ENCODE measurements around the gene CDCA5. TPM values are rescaled to one million over a fixed set of nuclear protein-coding genes. Genes with fewer than 3 reads are reported as not detected.
A peak's percentile ranks its signal among the peaks of the same experiment; 100 is the strongest.

The CDCA5 gene
- total and polyA plus RNA-seq, 2 experiments from 2014 or later, result 6.4 to 7.9 TPM

DNA sequence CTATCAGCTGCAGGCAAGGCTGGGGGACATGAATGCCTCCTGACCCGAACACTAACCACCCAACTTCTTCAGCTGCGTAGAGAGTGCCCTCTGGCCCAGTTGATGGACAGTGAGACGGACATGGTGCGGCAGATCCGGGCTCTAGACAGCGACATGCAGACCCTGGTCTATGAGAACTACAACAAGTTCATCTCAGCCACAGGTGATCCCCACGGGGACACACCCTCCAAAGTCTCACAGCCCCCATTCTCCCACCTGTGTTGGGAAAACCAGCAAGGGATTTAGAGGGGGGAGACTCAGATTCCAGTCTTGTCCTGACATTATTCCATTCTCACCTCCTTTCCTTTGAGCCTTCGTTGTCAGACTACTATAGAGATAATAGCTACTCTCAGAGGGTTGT is 13.1 kb upstream of the CDCA5 start:
- 56% methylated on average over 8 of the region's 8 CpGs for WGBS (ENCODE audit: low lambda C conversion rate, missing lambda C conversion rate)
- no peak for DNase-seq (ENCODE audit: low spot score)
- H3K27me3 ChIP-seq, result no peaks in the 10 kb centered on the region
- peaks cover 33% of the 10 kb centered on the region for H3K79me2 ChIP-seq
- H3K4me3 ChIP-seq, result peak overlapping the region; percentile 78
- peaks cover 13% of the 10 kb centered on the region for H3K4me1 ChIP-seq (ENCODE audit: insufficient read depth)
- H3K9me3 ChIP-seq (ENCODE audit: low read depth), result no peaks in the 10 kb centered on the region
- H4K20me1 ChIP-seq (ENCODE audit: insufficient read depth, poor library complexity, severe bottlenecking), result no peaks in the 10 kb centered on the region
- no peak overlapping the region for H2AFZ ChIP-seq
- peak overlapping the region; percentile 97 for H3K27ac ChIP-seq
- H3K9me2 ChIP-seq (replicated peaks; ENCODE audit: insufficient read depth), result no peaks in the 10 kb centered on the region
- TF ChIP-seq EZH2phosphoT487 (IDR thresholded peaks at IDR 0.05; ENCODE audit: low read depth, severe bottlenecking, unreplicated experiment) (no peak), EZH2 (IDR thresholded peaks at IDR 0.05; ENCODE audit: borderline replicate concordance) (no peak)
- TF ChIP-seq, protein P1, sequence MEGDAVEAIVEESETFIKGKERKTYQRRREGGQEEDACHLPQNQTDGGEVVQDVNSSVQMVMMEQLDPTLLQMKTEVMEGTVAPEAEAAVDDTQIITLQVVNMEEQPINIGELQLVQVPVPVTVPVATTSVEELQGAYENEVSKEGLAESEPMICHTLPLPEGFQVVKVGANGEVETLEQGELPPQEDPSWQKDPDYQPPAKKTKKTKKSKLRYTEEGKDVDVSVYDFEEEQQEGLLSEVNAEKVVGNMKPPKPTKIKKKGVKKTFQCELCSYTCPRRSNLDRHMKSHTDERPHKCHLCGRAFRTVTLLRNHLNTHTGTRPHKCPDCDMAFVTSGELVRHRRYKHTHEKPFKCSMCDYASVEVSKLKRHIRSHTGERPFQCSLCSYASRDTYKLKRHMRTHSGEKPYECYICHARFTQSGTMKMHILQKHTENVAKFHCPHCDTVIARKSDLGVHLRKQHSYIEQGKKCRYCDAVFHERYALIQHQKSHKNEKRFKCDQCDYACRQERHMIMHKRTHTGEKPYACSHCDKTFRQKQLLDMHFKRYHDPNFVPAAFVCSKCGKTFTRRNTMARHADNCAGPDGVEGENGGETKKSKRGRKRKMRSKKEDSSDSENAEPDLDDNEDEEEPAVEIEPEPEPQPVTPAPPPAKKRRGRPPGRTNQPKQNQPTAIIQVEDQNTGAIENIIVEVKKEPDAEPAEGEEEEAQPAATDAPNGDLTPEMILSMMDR (IDR thresholded peaks at IDR 0.05; ENCODE audit: poor library complexity), result no peak
- peak overlapping the region; percentile 82 for H3K4me2 ChIP-seq
- H3K36me3 ChIP-seq (replicated peaks; ENCODE audit: insufficient read depth, low read depth), result no peaks in the 10 kb centered on the region

DNA sequence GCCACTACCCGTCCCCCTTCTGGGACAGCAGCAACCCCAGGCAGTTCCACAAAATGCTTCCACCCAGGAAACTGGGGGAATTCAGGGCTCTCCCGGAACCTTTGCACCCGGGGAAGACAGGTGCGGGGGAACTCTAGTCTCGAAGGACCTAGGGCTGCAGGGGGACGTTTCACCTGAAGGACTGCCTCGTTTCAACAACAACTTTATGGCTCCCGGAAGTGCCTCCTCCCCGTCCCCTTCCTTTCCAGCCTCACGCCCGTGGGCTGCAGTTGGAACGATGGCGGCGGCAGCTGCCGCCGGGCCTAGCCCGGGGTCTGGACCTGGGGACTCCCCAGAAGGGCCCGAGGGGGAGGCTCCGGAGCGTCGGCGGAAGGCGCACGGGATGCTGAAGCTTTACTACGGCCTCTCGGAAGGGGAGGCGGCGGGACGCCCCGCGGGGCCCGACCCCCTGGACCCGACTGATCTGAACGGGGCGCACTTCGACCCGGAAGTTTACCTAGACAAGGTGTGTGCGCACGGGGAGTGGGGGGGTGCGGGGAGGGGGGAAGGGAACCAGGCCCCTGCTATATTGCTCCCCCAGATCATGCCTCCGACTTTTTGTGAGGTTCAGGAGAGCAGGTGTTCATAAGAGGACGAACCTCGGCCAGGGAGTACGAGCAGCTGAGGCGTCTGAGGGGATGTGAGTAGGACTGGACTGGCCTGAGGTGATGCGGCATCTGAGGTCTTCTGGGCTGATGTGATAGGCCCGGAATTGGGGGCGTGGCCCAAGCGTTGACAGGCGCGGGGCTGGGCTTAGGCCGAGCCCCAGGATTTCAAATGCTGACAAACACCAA is 12.3 kb upstream of the CDCA5 start, which contains the start of gene VPS51:
Gene VPS51 (plus strand): TSS at position 241 of the 833 bp plus-strand sequence. CDS start 37 bp downstream, at position 278.
- peaks cover 30% of the 10 kb centered on the region for H3K79me2 ChIP-seq
- H3K4me3 ChIP-seq, result peak within 1 kb of the TSS; percentile 78
- TF ChIP-seq, protein P1 (IDR thresholded peaks at IDR 0.05; ENCODE audit: poor library complexity), result no peak
- TF ChIP-seq EZH2phosphoT487 (IDR thresholded peaks at IDR 0.05; ENCODE audit: low read depth, severe bottlenecking, unreplicated experiment) (no peak), EZH2 (IDR thresholded peaks at IDR 0.05; ENCODE audit: borderline replicate concordance) (no peak)
- 0% methylated on average over 42 of the region's 52 CpGs for WGBS (ENCODE audit: low lambda C conversion rate, missing lambda C conversion rate)
- H3K27me3 ChIP-seq, result no peaks in the 10 kb centered on the region
- peaks cover 13% of the 10 kb centered on the region for H3K4me1 ChIP-seq (ENCODE audit: insufficient read depth)
- no peaks in the 10 kb centered on the region for H3K36me3 ChIP-seq (replicated peaks; ENCODE audit: insufficient read depth, low read depth)
- H3K9me2 ChIP-seq (replicated peaks; ENCODE audit: insufficient read depth), result no peaks in the 10 kb centered on the region
- no peaks in the 10 kb centered on the region for H4K20me1 ChIP-seq (ENCODE audit: insufficient read depth, poor library complexity, severe bottlenecking)
- peak within 1 kb of the TSS; percentile 100 for H2AFZ ChIP-seq
- H3K4me2 ChIP-seq, result peak within 1 kb of the TSS; percentile 82
- DNase-seq (ENCODE audit: low spot score), result peak; percentile 95
- peak within 1 kb of the TSS; percentile 97 for H3K27ac ChIP-seq
- no peaks in the 10 kb centered on the region for H3K9me3 ChIP-seq (ENCODE audit: low read depth)

DNA sequence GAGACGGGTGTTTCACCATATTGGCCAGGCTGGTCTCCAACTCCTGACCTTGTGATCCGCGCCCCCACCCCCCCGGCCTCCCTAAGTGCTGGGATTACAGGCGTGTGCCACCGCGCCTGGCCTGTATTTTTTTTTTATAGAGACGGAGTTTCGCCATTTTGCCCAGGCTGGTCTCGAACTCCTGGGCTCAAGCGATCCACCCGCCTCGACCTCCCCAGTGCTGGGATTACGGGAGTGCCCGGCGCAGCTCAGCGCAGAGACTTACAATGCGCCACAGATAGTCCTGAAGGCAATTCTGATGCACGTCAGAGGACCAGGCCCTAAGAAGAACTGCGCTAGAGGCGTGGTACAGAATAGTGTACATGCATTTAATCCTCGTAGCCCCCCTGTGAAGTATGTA is 11.6 kb upstream of the CDCA5 start:
- H3K4me2 ChIP-seq, result peak overlapping the region; percentile 82
- H2AFZ ChIP-seq, result peak overlapping the region; percentile 100
- H3K9me3 ChIP-seq (ENCODE audit: low read depth), result no peaks in the 10 kb centered on the region
- no peaks in the 10 kb centered on the region for H3K27me3 ChIP-seq
- peaks cover 29% of the 10 kb centered on the region for H3K79me2 ChIP-seq
- no peak for DNase-seq (ENCODE audit: low spot score)
- H4K20me1 ChIP-seq (ENCODE audit: insufficient read depth, poor library complexity, severe bottlenecking), result no peaks in the 10 kb centered on the region
- H3K9me2 ChIP-seq (replicated peaks; ENCODE audit: insufficient read depth), result no peaks in the 10 kb centered on the region
- H3K4me1 ChIP-seq (ENCODE audit: insufficient read depth), result peaks cover 13% of the 10 kb centered on the region
- H3K36me3 ChIP-seq (replicated peaks; ENCODE audit: insufficient read depth, low read depth), result no peaks in the 10 kb centered on the region
- H3K4me3 ChIP-seq, result no peak overlapping the region
- peak overlapping the region; percentile 83 for H3K27ac ChIP-seq
- TF ChIP-seq EZH2 (IDR thresholded peaks at IDR 0.05; ENCODE audit: borderline replicate concordance), result no peak
- WGBS (ENCODE audit: low lambda C conversion rate, missing lambda C conversion rate), result 95% methylated on average over 22 of the region's 22 CpGs

DNA sequence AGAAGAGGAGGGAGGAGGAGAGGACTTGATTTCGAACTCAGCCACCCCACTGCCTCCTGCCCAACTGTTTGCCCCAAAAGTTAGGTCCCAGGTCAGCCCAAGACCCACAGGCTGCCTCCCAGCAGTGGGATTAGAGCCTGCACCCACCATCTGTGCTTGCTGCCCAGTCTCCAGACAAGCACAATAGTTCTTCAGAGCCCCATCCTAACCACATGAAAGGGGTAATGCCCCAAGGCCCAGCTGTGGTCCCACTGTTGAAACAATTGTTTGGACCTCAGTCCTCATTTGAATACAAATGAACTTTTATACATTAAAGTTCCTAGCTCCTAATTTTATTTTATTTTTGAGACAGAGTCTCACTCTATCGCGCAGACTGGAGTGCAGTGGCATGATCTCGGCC is 6.8 kb upstream of the CDCA5 start:
- DNase-seq (ENCODE audit: low spot score), result no peak
- peaks cover 4% of the 10 kb centered on the region for H3K79me2 ChIP-seq
- no peaks in the 10 kb centered on the region for H4K20me1 ChIP-seq (ENCODE audit: insufficient read depth, poor library complexity, severe bottlenecking)
- H3K4me1 ChIP-seq (ENCODE audit: insufficient read depth), result peaks cover 1% of the 10 kb centered on the region
- WGBS (ENCODE audit: low lambda C conversion rate, missing lambda C conversion rate), result 94% methylated on average over 4 of the region's 4 CpGs
- no peaks in the 10 kb centered on the region for H3K27me3 ChIP-seq
- H3K27ac ChIP-seq, result no peak overlapping the region
- TF ChIP-seq, protein P1 (IDR thresholded peaks at IDR 0.05; ENCODE audit: poor library complexity), result no peak
- TF ChIP-seq EZH2phosphoT487 (IDR thresholded peaks at IDR 0.05; ENCODE audit: low read depth, severe bottlenecking, unreplicated experiment) (no peak), EZH2 (IDR thresholded peaks at IDR 0.05; ENCODE audit: borderline replicate concordance) (no peak)
- no peak overlapping the region for H3K4me3 ChIP-seq
- H3K9me2 ChIP-seq (replicated peaks; ENCODE audit: insufficient read depth), result no peaks in the 10 kb centered on the region
- no peak overlapping the region for H3K4me2 ChIP-seq
- H3K36me3 ChIP-seq (replicated peaks; ENCODE audit: insufficient read depth, low read depth), result no peaks in the 10 kb centered on the region
- H3K9me3 ChIP-seq (ENCODE audit: low read depth), result no peaks in the 10 kb centered on the region
- no peak overlapping the region for H2AFZ ChIP-seq
